Body of pancreas (tissue), 4 donors: ENCODE results near the gene C14orf132.

Source experiments
- POLR2A ChIP-seq, 3 donors: fragments of 450-650 bp; IDR thresholded peaks; one replicate each; pipeline ENCODE4 v1.6.1; 2016; ENCODE audit warnings: antibody characterized with exemption in 3 of 3, mild to moderate bottlenecking in 2 of 3
- TF ChIP-seq, protein P1 (sequence below), 7 experiments: fragments of 450-650 bp in 4 of 7; fragments of 200-600 bp in 3 of 7; sonication (generic) in 3 of 7; IDR thresholded peaks; one replicate each; pipeline ENCODE4 v1.5.1; 2016 to 2019; ENCODE audit warnings: antibody characterized with exemption in 7 of 7

DNA sequence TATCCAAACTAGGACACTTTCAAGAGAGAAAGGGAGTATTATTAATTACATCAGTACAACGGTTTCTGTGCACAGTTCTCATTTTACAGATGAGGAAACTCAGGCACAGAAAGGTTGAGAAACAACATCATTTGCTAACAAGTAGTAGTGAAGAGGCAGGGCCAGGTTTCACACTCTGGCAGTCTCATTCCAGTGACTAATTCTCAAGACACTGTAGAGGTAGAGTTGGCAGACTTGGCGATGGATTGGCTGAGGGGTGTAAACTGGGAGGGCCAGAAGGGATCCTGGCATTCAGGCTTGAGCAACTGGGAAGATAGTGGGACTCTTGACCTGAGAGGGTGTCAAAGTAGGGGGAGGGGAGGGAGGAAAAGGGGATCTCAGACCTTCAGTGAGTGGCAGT lies 91.7 kb downstream of the C14orf132 start:
- TF ChIP-seq POLR2A (IDR thresholded peaks at IDR 0.05), result no peak
- TF ChIP-seq, protein P1, sequence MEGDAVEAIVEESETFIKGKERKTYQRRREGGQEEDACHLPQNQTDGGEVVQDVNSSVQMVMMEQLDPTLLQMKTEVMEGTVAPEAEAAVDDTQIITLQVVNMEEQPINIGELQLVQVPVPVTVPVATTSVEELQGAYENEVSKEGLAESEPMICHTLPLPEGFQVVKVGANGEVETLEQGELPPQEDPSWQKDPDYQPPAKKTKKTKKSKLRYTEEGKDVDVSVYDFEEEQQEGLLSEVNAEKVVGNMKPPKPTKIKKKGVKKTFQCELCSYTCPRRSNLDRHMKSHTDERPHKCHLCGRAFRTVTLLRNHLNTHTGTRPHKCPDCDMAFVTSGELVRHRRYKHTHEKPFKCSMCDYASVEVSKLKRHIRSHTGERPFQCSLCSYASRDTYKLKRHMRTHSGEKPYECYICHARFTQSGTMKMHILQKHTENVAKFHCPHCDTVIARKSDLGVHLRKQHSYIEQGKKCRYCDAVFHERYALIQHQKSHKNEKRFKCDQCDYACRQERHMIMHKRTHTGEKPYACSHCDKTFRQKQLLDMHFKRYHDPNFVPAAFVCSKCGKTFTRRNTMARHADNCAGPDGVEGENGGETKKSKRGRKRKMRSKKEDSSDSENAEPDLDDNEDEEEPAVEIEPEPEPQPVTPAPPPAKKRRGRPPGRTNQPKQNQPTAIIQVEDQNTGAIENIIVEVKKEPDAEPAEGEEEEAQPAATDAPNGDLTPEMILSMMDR (IDR thresholded peaks at IDR 0.05), result no peak
